CD4-positive, alpha-beta T cell treated with Interleukin-21 for 1 hour (primary cell): Measurements from ENCODE around the gene GDF10.

Source experiments
- DNase-seq: peaks from one replicate; pipeline ENCODE4 v3.0.0-alpha.2; 2020

Gene GDF10

DNA sequence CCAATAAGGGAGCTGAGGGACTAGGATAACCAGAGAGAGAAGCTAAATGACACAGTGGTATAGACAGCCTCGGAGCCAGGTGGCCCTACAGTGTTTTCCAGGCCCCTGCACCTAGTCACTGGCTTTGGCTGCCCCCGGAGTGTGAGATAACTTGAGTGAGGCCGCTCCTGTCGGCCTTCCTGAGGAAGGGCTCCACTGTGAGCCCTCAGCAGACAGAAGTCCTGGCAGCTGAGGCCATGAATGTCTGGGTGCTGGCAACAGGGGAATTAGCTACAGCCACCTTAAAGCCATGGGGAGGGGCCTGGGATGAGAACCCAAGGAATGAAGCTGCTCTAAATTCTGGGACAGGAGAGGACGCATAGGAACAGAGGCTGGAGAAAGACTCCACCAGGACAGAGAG lies 4.6 kb upstream of the GDF10 start:
- no peak for DNase-seq

GRCh38 chr10:47296156-47296894 lies 3.7 kb upstream of the GDF10 start:
- no peak for DNase-seq

DNA sequence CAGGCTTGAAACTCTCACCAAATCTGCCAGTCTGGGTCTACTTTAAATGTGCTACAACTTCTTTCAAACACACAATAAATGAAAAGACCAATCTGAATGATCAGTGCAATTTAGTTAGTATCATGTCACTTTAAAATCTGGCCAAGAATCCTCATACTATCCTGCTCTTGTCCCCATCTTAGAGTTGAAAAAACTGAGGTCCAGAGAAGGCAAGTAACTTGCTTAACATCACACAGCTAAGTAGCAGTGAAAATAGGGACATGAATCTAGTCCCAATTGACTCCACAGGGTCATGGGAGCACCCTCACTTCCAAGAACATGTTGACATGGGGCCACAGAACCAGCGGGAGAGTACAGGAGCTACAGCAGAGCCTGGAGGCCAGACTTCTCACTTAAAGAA lies 3.1 kb upstream of the GDF10 start:
- no peak for DNase-seq

GRCh38 chr10:47297866-47298540 lies 2.0 kb upstream of the GDF10 start:
- no peak for DNase-seq

DNA sequence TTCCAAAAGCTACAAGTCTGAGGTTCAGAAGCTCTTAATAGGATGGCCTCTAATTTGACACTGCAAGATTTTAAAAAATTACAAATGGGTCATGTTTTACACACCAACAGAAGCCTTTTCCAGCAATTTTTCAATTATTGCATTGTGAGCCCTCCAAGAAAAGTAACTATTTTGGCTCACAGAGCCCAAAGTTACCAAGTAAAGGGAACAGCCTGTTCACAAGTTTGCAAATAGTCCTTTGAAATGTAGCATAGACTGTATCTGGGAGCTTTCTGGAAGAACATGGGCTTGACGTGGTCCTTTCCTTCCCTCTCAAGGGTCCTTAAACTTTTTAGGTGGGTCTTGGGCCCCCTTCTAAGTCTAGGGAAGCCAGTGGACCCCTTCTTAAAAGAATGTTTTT lies 1.3 kb upstream of the GDF10 start:
- no peak for DNase-seq

GRCh38 chr10:47300429-47300931 lies 483 bp downstream of the GDF10 start:
- no peak for DNase-seq

- no peak for DNase-seq
Measured at GRCh38 chr10:47301833-47302232, 1.8 kb downstream of the GDF10 start.

GRCh38 chr10:47303105-47303504 lies 3.1 kb downstream of the GDF10 start:
- no peak for DNase-seq

DNA sequence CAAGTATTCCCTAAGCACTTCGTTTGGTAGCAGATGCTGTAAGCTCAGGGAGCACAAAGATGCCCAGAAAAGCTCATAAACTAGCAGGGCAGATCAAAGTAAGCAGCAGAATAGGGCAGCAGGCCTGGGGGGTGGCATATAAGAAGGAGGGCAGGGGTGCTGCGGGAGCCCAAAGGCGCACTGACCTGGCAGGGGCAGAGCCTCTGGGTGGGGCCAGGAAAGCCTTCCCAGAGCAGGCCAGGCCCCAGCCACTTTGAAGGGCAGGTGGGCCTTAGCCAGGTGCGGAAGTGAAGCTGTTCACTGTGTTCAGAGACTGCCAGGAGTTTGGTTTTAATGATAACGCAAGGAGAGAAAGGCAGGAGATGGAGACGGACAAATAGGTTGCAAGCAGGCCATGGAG lies 3.9 kb downstream of the GDF10 start:
- DNase-seq: no peak

DNA sequence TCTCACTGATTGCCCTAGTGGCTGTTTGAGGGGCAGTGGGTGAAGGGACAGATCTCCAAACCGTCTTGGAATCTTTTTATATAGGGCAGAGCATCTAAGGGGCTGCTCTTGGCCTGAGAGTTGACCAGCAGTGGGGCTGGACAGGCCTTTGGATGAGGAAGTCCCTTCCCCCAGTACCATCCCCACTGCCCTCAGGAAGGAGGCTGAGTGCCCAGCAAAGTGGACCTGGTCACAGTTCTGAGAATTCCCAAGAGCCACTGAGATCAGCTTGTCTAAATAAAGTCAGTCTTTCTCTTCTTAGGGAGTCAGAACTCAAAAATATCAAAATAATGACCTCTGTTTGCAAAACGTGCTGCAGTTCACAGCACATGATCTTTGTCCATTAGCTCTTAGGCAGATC lies 5.6 kb downstream of the GDF10 start:
- DNase-seq: no peak

DNA sequence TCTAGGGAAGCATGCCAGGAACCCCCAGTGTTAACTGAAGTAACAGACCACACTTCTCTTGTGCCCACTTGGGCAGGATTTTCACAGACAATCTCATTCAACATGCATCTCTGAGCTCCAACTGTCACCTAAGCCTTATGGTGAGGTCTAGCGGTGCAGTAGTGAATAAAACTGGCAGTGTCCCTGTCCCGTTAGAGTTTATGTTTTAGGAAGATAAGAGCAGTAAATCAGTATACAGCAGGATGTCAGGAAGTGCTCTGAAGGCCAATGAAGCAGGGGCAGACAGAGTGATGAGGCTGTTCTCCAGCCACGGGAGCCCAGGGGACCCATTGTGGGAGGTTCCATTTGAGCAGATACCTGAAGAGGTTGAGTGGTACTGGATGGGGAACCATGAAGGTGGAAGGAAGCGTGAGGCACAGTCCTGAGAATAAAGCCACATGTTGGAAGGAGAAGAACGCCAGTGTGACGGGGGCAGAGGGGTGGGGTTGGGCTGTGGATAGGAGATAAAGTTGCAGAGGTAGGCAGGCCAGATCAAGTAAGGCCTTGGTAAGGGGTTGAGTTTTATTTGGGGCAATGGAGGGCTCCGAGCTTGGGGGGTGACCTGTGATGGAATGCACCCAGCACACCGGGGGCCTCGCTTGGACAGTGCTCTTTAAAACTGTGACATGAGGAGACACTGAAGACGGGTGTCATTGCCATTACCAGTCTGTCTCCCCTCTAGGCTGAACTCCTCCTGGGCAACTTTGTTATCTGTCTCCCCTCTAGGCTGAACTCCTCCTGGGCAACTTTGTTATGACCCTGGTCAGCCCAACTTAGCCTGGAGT lies 6.6 kb downstream of the GDF10 start:
- DNase-seq: no peak

DNA sequence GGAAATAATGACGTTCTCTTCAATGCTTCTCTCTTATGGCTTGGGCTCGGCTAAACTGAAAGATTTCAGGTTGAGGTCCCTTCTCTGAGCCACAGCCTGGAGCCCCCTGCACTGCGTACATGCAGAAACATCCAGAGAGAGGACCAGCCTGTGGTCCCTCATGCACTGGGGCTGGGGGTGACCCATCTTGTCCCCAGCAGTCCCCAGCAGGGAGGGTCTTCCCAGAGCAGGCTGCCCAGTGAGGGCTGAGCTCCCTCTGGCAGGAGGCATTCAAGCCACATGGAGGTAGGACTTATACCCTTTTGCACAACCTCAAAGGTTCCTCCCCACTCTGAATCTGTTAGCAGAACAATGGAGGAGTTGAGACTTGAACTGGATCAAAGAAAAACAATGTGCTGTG lies 7.4 kb downstream of the GDF10 start:
- no peak for DNase-seq

GRCh38 chr10:47308775-47309174 lies 8.8 kb downstream of the GDF10 start:
- no peak for DNase-seq

DNA sequence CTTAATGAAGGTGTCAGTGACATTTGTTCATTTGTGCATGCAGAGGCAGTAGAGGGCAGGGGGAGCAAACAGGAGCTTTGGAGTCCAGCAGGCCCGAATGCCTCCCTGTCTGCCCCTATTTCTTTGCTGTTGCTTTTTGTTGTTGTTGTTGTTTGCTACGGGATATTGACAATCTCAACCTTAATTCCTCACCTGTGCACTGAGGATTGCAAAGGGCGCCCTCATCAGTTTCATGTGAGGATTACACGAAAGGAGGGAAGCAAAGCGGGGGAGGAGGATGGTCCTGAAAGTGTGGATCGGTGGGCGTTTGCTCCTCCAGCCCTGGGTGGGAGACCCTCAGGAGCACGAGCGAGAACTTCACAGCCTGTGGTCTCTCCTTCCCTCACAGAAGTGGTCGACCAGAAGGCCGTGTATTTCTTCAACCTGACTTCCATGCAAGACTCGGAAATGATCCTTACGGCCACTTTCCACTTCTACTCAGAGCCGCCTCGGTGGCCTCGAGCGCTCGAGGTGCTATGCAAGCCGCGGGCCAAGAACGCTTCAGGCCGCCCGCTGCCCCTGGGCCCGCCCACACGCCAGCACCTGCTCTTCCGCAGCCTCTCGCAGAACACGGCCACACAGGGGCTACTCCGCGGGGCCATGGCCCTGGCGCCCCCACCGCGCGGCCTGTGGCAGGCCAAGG lies 9.6 kb downstream of the GDF10 start:
- DNase-seq: peak; percentile 10

DNA sequence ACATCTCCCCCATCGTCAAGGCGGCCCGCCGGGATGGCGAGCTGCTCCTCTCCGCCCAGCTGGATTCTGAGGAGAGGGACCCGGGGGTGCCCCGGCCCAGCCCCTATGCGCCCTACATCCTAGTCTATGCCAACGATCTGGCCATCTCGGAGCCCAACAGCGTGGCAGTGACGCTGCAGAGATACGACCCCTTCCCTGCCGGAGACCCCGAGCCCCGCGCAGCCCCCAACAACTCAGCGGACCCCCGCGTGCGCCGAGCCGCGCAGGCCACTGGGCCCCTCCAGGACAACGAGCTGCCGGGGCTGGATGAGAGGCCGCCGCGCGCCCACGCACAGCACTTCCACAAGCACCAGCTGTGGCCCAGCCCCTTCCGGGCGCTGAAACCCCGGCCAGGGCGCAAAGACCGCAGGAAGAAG lies 10.1 kb downstream of the GDF10 start:
- DNase-seq: no peak

GRCh38 chr10:47311193-47311931 lies 11.4 kb downstream of the GDF10 start:
- peak; percentile 63 for DNase-seq

GRCh38 chr10:47311932-47312662 lies 12.1 kb downstream of the GDF10 start:
- peak; percentile 85 for DNase-seq

DNA sequence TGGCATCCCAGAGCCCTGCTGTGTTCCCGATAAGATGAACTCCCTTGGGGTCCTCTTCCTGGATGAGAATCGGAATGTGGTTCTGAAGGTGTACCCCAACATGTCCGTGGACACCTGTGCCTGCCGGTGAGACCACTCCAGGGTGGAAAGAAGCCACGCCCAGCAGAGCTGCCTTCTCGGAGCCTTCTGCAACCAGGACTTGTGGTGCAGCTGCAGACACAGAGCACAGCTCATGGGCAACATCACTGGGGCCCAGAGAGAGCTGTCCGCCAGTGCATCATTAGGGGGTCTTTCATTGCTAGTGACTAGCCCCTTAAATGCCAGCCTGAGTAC lies 12.6 kb downstream of the GDF10 start:
- DNase-seq: no peak

- no peak for DNase-seq
Measured at GRCh38 chr10:47314416-47314970, 14.5 kb downstream of the GDF10 start.

DNA sequence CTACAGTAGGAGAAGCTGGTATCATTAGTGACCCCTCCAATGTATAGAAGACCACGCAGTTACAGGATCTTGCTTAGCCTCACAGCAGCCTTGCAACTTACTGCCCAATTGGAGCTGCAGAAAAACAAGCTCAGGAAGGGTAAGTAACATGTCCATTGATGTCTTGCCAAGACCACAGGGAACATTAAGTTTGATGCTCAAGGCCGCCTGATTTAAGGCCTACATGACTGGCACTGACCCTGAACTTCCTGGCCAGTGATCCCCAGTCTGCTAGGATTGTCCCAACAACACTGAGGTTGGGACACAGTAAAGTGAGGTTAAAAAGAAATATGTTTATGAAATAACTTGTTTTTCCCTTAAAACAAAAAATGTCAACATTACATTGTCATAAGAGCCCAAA lies 15.4 kb downstream of the GDF10 start:
- no peak for DNase-seq

DNA sequence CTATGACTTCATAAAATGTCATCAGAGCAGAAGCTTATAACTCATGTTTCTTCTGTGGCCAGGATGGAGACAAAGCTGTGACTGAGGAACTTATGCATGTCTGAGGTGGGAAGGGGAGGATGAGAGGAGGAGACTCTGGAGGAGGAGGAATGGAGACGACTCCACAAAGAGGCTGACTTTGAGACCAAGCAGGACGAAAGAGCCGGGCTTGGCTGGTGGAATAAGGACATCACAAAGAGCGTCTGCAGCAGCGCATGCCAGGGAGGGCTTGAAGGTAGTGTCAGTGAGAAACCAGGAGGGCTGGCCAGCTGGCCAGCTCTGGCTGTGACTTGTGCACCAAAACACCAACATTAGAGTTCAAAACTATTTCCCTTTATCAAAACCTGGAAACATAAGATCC lies 16.1 kb downstream of the GDF10 start:
- no peak for DNase-seq
